Liver (tissue), 9 donors: ENCODE data around the gene ADAP1. TPM values are rescaled to one million over a fixed set of nuclear protein-coding genes. Genes with fewer than 3 reads are reported as not detected.

ENCODE experiments used
- DNase-seq: peaks from one replicate; pipeline ENCODE4 v3.0.0-alpha.2; 2017; ENCODE audit warnings: low spot score
- H3K27ac ChIP-seq, 2 donors: one replicate each; pipeline ENCODE4 v1.7.0; 2013; ENCODE audit warnings: inconsistent platforms in 2 of 2, low read length in 2 of 2, control low read depth in 1 of 2, low read depth in 1 of 2, mild to moderate bottlenecking in 1 of 2
- H3K27me3 ChIP-seq, 4 donors: one replicate each; pipeline versions ENCODE4 v1.6.1 to v1.7.0; 2013; ENCODE audit warnings: low read length in 3 of 4, inconsistent platforms in 1 of 4, mild to moderate bottlenecking in 1 of 4, moderate library complexity in 1 of 4; ENCODE audit not compliant: control insufficient read depth in 4 of 4, insufficient read depth in 4 of 4
- H3K36me3 ChIP-seq, 4 donors: one replicate each; pipeline versions ENCODE4 v1.6.1 to v1.7.0; 2013; ENCODE audit warnings: low read length in 3 of 4, mild to moderate bottlenecking in 3 of 4, low read depth in 1 of 4, moderate library complexity in 1 of 4; ENCODE audit not compliant: control insufficient read depth in 4 of 4, insufficient read depth in 3 of 4
- H3K4me1 ChIP-seq, 4 donors: one replicate each; pipeline versions ENCODE4 v1.6.1 to v1.7.0; 2013; ENCODE audit warnings: low read length in 3 of 4, mild to moderate bottlenecking in 3 of 4, moderate library complexity in 1 of 4; ENCODE audit not compliant: control insufficient read depth in 4 of 4, insufficient read depth in 4 of 4
- H3K4me3 ChIP-seq, 3 donors: one replicate each; pipeline versions ENCODE4 v1.6.1 to v1.7.0; 2013; ENCODE audit warnings: low read length in 3 of 3, control low read depth in 1 of 3, low read depth in 1 of 3, mild to moderate bottlenecking in 1 of 3
- H3K9ac ChIP-seq, 2 donors: one replicate each; pipeline ENCODE4 v1.7.0; 2013; ENCODE audit warnings: low read length in 2 of 2, mild to moderate bottlenecking in 2 of 2, moderate library complexity in 2 of 2, control low read depth in 1 of 2, low read depth in 1 of 2
- H3K9me3 ChIP-seq, 4 donors: one replicate each; pipeline versions ENCODE4 v1.6.1 to v1.7.0; 2013; ENCODE audit warnings: low read length in 3 of 4; ENCODE audit not compliant: control insufficient read depth in 4 of 4
- ATF3 ChIP-seq: IDR thresholded peaks from 2 replicates; pipeline ENCODE4 v1.6.1; 2016; ENCODE audit warnings: antibody characterized with exemption
- CTCF ChIP-seq: fragments of 150-350 bp; IDR thresholded peaks from 2 replicates; pipeline ENCODE4 v1.5.1; 2017; ENCODE audit warnings: improper control_type of control experiment, low read depth, low read length; ENCODE audit not compliant: missing input control
- EGR1 ChIP-seq, 2 donors: IDR thresholded peaks; 2 replicates each; pipeline ENCODE4 v1.6.1; 2016 to 2018; ENCODE audit warnings: antibody characterized with exemption in 2 of 2, low read depth in 2 of 2
- FOXA1 ChIP-seq: IDR thresholded peaks from 2 replicates; pipeline ENCODE4 v1.6.1; 2016; ENCODE audit warnings: antibody characterized with exemption
- FOXA2 ChIP-seq: IDR thresholded peaks from 2 replicates; pipeline ENCODE4 v1.6.1; 2016; ENCODE audit warnings: antibody characterized with exemption
- HNF4A ChIP-seq, 2 donors: conservative IDR thresholded peaks; 2 replicates each; pipeline ENCODE4 v1.6.1; 2016; ENCODE audit warnings: antibody characterized with exemption in 2 of 2, mild to moderate bottlenecking in 2 of 2
- HNF4G ChIP-seq: IDR thresholded peaks from 2 replicates; pipeline ENCODE4 v1.6.1; 2016; ENCODE audit warnings: antibody characterized with exemption
- JUND ChIP-seq, 2 donors: IDR thresholded peaks; 2 replicates each; pipeline ENCODE4 v1.6.1; 2016; ENCODE audit warnings: antibody characterized with exemption in 2 of 2
- MAX ChIP-seq: IDR thresholded peaks from 2 replicates; pipeline ENCODE4 v1.6.1; 2016; ENCODE audit warnings: antibody characterized with exemption
- NR2F2 ChIP-seq: IDR thresholded peaks from 2 replicates; pipeline ENCODE4 v1.6.1; 2016; ENCODE audit warnings: antibody characterized with exemption
- RAD21 ChIP-seq, 2 donors: IDR thresholded peaks; 2 replicates each; pipeline ENCODE4 v1.6.1; 2016; ENCODE audit warnings: antibody characterized with exemption in 2 of 2, mild to moderate bottlenecking in 2 of 2
- REST ChIP-seq: IDR thresholded peaks from 2 replicates; pipeline ENCODE4 v1.6.1; 2016; ENCODE audit warnings: antibody characterized with exemption, mild to moderate bottlenecking
- RXRA ChIP-seq, 2 donors: IDR thresholded peaks; 2 replicates each; pipeline ENCODE4 v1.6.1; 2017 to 2018; ENCODE audit warnings: antibody characterized with exemption in 2 of 2, mild to moderate bottlenecking in 1 of 2
- SP1 ChIP-seq: IDR thresholded peaks from 2 replicates; pipeline ENCODE4 v1.6.1; 2018; ENCODE audit warnings: antibody characterized with exemption, mild to moderate bottlenecking
- TAF1 ChIP-seq: conservative IDR thresholded peaks from 2 replicates; pipeline ENCODE4 v1.6.1; 2016; ENCODE audit warnings: antibody characterized with exemption, mild to moderate bottlenecking
- YY1 ChIP-seq: IDR thresholded peaks from 2 replicates; pipeline ENCODE4 v1.6.1; 2016; ENCODE audit warnings: antibody characterized with exemption, mild to moderate bottlenecking
- ZBTB33 ChIP-seq: IDR thresholded peaks from 2 replicates; pipeline ENCODE4 v1.6.1; 2016; ENCODE audit warnings: antibody characterized with exemption
- WGBS: extraction: QIAGEN DNeasy Blood & Tissue Kit; methylation state at CpG from one replicate; pipeline ENCODE4 v1.1.7; 2013; 5-methylcytosine and 5-hydroxymethylcytosine counted together
- polyA plus RNA-seq, 2 donors: library from polyadenylated mRNA; stranded (reverse) in 1 of 2; unstranded in 1 of 2; fragments of 200-250 nt in 1 of 2; fragments of >200 nt in 1 of 2; fragmentation: Nextera tagmentation in 1 of 2; extraction: Ambion mirVana in 1 of 2; gene quantifications; one replicate each; pipeline versions ENCODE4 v1.2.1 to v1.2.3, GENCODE V29; 2013 to 2015
- total RNA-seq, 2 donors: library from RNA; depleted of rRNA; stranded (reverse); fragments of >200 nt; gene quantifications; one replicate each; pipeline ENCODE4 v1.2.3, GENCODE V29; 2014
- donor health status: healthy.
- donor health status: healthy.
- donor health status: healthy.
- donor health status: healthy.
- donor health status: healthy.

Gene ADAP1
- total and polyA plus RNA-seq, 4 donors, result 0.46 to 3.7 (median 2.7) TPM

- Histone ChIP-seq H3K36me3 (no peaks in the 10 kb centered on the region), H3K27me3 (peaks cover 0 to 4% (median 1%) of the 10 kb centered on the region in 4 donors), H3K9ac (no peak overlapping the region), H3K4me1 (peaks cover 0 to 7% (median 2%) of the 10 kb centered on the region in 4 donors), H3K27ac (no peak overlapping the region), H3K9me3 (no peaks in the 10 kb centered on the region), H3K4me3 (no peak overlapping the region)
- DNase-seq, result no peak
- WGBS, result 82% methylated on average over 36 of the region's 36 CpGs
- TF ChIP-seq SP1 (no peak), REST (no peak), RXRA (IDR thresholded peaks at IDR 0.05) (no peak), CTCF (no peak), HNF4G (no peak), HNF4A (conservative IDR thresholded peaks at IDR 0.05) (no peak), TAF1 (no peak)
Observed at GRCh38 chr7:958221-959200, 4.0 kb upstream of the ADAP1 start.

- no peaks in the 10 kb centered on the region for H3K9me3 ChIP-seq
- H3K27ac ChIP-seq, result no peak overlapping the region
- peaks cover 0 to 8% (median 3%) of the 10 kb centered on the region in 4 donors for H3K4me1 ChIP-seq
- H3K27me3 ChIP-seq, result peaks cover 0 to 4% (median 1%) of the 10 kb centered on the region in 4 donors
- DNase-seq, result no peak
- no peaks in the 10 kb centered on the region for H3K36me3 ChIP-seq
- 78% methylated on average over 32 of the region's 32 CpGs for WGBS
- no peak overlapping the region for H3K4me3 ChIP-seq
- TF ChIP-seq RAD21 (IDR thresholded peaks at IDR 0.05) (no peak), MAX (no peak), NR2F2 (no peak), ZBTB33 (no peak), HNF4G (no peak), CTCF (no peak), HNF4A (conservative IDR thresholded peaks at IDR 0.05) (no peak), EGR1 (IDR thresholded peaks at IDR 0.05; ENCODE audit: low read depth in 2 of 2) (no peak), YY1 (no peak), JUND (IDR thresholded peaks at IDR 0.05) (no peak), ATF3 (no peak), FOXA2 (no peak), SP1 (no peak), TAF1 (no peak), FOXA1 (no peak)
- H3K9ac ChIP-seq, result no peak overlapping the region
Observed at GRCh38 chr7:957418-958220, 3.1 kb upstream of the ADAP1 start.
